Stimulated activated CD4-positive, alpha-beta T cell treated with anti-CD3 and anti-CD28 coated beads, Interleukin-15, amount 100 ng/mL, for 1 hour (primary cell): ENCODE data around the gene DPYSL4.
A peak's percentile ranks its signal among the peaks of the same experiment; 100 is the strongest.

Experiments used
- DNase-seq, 2 donors: peaks; one replicate each; pipeline ENCODE4 v3.0.0-alpha.2; 2020; ENCODE audit warnings: low read depth in 1 of 2, low spot score in 1 of 2

The DPYSL4 gene

DNA sequence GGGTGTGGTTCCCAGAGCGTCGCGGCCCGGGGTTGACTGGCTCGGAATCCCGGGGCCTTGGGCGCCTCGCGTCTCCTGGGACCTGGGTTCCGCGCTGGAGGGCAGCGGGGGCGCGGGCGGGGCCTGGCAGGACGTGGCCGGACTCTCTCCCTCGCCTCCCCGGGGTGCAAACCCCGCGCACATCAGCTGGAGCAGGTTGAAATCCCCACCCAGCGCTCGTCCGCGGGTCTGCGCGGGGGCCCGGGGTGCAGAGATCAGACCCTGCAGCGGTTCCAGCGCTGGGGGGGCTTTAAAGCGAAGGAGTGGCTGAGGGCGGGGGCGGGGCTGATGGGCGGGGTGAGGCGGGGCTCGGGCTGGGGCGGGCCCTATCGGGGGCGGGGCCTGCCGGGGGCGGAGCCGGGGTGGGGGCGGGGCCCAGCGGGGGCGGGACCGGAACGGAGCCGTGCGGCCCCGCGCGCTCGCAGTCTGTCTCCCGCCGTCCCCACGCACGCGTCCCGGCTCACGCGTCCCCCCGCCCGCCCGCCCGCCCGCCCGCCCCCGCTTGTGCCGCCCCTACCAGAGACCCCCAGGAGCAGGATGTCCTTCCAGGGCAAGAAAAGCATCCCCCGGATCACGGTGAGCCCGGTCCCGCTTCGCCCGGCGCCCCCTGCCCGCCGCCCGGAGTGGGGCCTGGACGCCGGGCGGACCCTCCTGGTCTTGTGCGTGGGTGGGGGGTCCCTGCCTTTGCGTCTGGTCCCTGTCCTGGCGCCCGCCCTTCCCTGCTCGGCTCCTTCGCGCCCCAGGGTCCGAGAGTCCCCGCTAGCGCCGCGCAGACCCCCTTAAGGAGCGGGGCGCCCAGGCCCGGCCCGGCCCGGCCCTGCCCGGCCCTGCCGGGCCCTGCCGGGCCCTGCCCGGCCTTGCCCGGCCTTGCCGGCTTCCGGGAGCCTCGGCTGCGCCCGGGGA lies at the start of gene DPYSL4:
Gene DPYSL4, plus strand, starts transcription at position 461 of the 942 bp plus-strand sequence. Its CDS starts 116 bp downstream, at position 577.
- DNase-seq = peak in 1 of 2 donors; percentile 16

GRCh38 chr10:132137111-132138072 lies 49.4 kb upstream of the DPYSL4 start:
- no peak for DNase-seq

DNA sequence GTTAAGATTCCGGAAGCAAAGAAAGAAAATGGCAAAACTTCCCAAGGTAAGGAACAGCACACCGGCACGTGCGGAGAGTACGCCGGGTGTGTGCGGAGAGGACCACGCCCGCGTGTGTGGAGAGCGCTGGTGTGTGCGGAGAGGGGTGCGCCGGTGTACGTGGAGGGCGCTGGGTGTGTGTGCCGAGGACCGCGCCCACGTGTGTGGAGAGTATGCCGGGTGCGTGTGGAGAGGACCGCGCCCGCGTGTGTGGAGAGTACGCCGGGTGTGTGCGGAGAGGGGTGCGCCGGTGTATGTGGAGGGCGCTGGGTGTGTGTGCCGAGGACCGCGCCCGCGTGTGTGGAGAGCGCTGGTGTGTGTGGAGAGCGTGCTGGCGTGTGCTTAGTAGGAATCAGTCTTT lies 48.6 kb upstream of the DPYSL4 start:
- DNase-seq = no peak

GRCh38 chr10:132138596-132138995 lies 48.2 kb upstream of the DPYSL4 start:
- no peak for DNase-seq

GRCh38 chr10:132139526-132139925 lies 47.2 kb upstream of the DPYSL4 start:
- no peak for DNase-seq

DNA sequence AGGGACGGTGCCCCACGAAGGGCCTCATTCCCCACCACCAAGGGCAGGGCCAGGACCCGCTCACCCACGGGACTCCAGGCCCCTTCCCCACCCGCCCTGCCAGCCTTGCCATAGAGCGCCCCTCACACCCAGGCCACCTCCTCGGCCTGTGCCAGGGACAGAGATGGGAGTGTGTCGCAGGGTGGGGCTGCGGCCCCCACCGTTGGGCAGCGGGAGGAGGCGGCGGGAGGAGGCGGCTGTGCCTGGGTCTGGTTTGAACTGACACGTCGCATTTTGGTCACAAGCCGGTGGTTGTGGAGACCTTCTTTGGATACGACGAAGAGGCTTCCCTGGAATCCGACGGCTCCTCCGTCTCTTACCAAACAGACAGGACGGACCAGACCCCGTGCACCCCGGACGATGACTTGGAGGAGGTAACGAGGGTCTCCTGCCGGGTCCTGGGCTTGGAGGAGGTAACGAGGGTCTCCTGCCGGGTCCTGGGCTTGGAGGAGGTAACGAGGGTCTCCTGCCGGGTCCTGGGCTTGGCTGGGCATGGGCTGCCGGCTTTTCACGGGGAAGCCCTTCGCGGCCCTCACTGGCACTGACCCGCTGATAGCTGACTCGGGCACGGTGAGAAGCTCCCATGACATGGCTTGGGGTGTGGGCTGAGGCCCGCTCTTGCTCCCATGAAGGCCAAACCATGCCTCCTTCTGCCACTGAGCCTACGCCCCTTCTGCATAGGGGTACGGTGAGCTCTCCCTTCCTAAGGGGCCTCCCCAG lies 46.4 kb upstream of the DPYSL4 start:
- DNase-seq = no peak

DNA sequence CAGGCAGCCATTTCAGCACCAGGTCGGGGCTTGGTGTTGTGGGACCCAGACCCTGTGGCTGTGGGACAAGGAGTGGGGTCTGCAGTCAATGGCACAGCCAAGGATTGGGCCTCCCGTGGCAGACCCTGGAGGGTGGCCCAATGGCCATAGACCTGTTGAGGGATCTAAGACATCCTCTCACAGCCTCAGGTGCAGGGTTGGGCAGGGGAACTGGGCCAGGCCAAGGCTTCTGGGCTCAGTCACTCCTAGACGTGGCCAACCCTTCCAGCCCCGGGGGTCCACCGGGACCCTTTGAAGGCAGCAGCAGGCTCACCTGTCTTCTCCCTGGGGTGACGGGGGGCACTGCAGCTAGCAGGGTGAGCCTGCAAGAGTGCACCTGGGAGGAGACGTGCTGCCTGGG lies 45.7 kb upstream of the DPYSL4 start:
- no peak for DNase-seq

DNA sequence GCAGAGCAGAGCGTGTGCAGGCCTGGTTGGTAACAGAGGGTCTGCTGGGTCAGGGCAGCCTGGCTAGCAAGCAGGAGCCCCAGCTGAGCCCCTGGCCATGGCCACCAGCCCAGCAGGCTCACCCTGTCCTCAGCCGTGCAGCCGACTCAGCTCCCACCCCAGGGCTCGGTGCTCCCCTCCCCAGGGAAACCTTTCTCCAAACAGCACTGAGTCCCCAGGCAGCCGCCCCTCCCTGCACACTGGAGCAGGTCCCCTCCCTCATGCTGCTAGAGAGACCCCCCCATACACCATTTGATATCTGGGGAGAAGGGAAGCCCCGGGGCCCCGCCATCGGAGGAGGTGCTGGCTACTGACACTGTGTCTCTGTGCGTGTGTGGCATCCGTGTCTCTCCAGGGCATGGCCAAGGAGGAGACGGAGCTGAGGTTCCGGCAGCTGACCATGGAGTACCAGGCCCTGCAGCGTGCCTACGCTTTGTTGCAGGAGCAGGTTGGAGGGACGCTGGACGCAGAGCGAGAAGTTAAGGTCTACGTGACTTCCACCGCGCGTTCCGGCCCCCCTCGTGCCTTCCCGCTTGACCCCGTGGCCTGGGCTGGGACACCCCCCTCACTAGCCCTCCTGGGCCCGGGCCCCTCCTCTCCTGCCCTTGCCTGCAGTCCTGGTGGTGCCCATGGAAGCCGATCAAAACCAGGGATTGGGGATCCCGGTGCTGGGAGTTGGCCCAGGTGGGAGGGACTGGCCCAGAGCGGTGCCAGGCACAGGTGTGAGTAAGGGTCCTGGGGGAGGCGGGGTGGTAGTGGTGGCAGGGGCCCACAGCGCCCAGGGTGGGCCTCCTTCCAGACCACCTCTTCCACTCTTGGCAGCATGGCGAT lies 45.0 kb upstream of the DPYSL4 start:
- DNase-seq = no peak

GRCh38 chr10:132142396-132143161 lies 44.2 kb upstream of the DPYSL4 start:
- peak; percentile 26 to 42 for DNase-seq

DNA sequence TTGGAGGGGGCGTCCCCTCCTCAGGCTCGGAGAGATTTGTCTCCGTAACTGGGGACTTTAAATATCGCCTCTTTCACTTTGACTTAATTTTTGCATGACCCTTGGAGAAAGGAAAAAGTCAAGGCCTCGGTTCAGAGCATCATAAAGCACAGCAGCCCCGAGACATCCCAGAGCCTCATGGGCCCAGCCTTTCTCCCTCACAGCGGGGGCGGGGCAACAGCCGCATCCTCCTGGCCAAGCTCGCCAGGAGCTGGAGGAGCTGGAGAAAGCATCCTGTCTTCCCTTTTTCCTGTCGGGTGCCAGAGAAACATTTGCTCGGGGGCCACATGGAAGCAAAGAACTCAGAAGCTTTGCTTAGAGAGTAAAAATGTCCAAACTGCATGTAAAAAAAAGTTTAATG lies 43.6 kb upstream of the DPYSL4 start:
- DNase-seq = no peak

- DNase-seq = no peak
Measured at GRCh38 chr10:132144086-132144485, 42.7 kb upstream of the DPYSL4 start.

GRCh38 chr10:132145002-132145401 lies 41.7 kb upstream of the DPYSL4 start:
- DNase-seq = no peak

DNA sequence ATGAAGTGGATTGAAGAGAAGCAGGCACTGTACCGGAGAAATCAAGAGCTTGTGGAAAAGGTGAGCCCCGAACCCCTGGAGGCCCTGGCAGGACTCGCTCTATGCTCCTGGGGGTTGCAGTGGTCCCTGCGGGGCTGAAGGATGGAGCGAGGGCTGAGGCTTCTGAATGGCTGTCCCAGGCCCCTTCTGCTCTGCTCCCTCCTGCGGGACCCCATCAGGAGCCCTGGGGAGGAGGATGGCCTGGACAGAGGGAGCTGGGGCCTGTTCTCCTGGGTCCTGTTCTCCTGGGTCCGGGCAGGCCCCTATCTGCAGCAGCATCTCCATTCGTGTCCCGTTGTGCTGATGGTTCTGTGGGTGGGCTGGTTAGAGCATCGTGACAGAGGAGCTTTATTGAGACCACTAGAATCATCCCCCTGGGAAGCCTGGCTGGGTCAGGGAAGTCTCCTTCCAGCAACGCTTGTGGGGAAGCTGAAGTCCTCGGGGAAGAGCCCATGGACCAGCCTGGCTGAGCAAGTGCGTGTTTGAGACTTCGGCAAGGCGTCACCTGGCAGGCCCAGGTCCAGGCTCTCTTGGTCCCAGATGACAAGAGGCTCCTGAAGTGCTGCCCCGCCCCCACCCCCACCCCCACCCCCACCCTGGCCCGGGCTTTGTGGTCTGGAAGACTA lies 41.1 kb upstream of the DPYSL4 start:
- DNase-seq = no peak

- DNase-seq = no peak
Measured at GRCh38 chr10:132146271-132146671, 40.5 kb upstream of the DPYSL4 start.

GRCh38 chr10:132146941-132147915 lies 39.5 kb upstream of the DPYSL4 start:
- DNase-seq = no peak

DNA sequence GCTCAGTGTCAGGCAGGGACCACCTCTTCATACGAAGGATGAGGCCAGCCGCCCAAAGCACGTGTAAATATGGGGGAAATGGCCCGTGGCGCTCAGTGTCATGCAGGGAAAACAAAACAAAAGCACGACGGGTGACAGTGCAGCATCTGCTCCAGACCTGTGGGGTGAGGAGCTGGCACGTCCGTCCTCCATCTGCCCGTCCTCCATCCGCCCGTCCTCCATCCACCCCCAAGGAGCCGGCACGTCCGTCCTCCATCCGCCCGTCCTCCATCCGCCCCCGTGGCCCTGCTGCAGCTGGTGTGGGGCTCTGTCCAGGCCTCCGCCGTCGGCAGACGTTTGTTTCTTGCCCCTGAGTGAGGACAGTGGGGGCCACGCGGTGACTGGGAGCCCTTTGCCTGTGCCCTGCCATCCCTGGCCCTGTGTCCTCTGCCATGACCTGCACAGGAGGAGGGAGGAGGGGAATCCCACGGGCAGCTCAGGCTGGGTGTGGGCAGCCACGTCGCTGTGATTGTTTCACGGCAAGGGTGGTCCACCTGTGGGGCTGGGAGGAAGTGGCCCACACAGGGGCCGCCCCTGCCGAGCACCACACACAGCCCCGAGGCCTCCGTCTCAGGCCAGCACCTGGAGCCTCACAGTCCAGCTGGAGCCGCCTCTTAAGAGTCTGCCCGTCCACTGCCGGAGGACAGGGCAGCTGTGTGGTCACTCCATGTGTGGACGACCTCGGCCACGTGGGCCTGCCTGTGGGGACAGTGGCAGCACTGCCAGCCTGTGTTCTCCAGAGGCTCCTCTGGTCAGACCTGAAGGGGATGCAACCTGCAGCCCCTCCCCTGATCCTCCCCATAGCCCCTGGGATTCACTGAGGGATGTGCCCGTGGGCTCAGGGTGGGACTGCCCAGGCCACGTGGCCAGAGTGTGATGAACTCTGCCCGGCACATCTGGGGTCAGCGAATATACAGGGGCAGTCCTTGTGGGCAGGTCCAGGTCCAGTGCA lies 38.2 kb upstream of the DPYSL4 start:
- no peak for DNase-seq
